Right cardiac atrium (tissue), 5 donors: ENCODE results near the gene SPRY4. TPM values are rescaled to one million over a fixed set of nuclear protein-coding genes. Genes with fewer than 3 reads are reported as not detected.

ENCODE experiments used
- polyA plus RNA-seq: library from polyadenylated mRNA; stranded (reverse); fragments of 200-250 nt; gene quantifications from one replicate; pipeline ENCODE4 v1.2.3, GENCODE V29; 2013
- total RNA-seq, 4 donors: library from RNA; stranded (reverse); fragmentation: NEBNext Ultra II Directional; extraction: Animal tissue kit (Norgen Biotek cat#: 25700); gene quantifications; one replicate each; pipeline ENCODE4 v1.2.1, GENCODE V29; 2021
- donor health status: healthy with polysubstance abuse.
- donor health status: DM: no; HTN: yes; CAD: no.
- donor health status: DM: no; HTN: no; CAD: no.
- donor health status: DM: no; HTN: yes; CAD: no; lungs with severe emphysema.
- donor health status: DM: yes; HTN: yes; CAD: no.

Gene SPRY4
- total and polyA plus RNA-seq, 5 donors: 8.1 to 18.3 (median 9.3) TPM

Other genes with a start within 250 kb of the SPRY4 start
- 10 to 100 TPM; 67.9 to 74.5 (median 68.3) TPM for gene NDFIP1, start 216.2 kb downstream of the SPRY4 start, total RNA-seq
- gene NDFIP1, start 216.2 kb downstream of the SPRY4 start, polyA plus RNA-seq: 51.6 TPM